Smooth muscle cell (in vitro differentiated cells): ENCODE measurements around the gene GRID2. TPM values are rescaled to one million over a fixed set of nuclear protein-coding genes. Genes with fewer than 3 reads are reported as not detected.
A peak's percentile ranks its signal among the peaks of the same experiment; 100 is the strongest.

Experiments used
- DNase-seq: peaks from one replicate; lab custom pipeline; 2025; ENCODE audit not compliant: unreplicated experiment; lab: John Stamatoyannopoulos, UW
- H2AFZ ChIP-seq: fragments of 200-600 bp; sonication (generic); 2 replicates; pipeline ENCODE4 v1.6.0; 2016; ENCODE audit warnings: antibody characterized with exemption, low read depth, mild to moderate bottlenecking
- H3F3A ChIP-seq: fragments of 200-600 bp; sonication (generic); 2 replicates; pipeline ENCODE4 v1.6.0; 2017; ENCODE audit warnings: antibody characterized with exemption, low read depth
- H3K27ac ChIP-seq: fragments of 200-600 bp; sonication (generic); 2 replicates; pipeline ENCODE4 v1.5.1; 2016; ENCODE audit warnings: low read depth, mild to moderate bottlenecking
- H3K27me3 ChIP-seq: fragments of 200-600 bp; sonication (generic); 2 replicates; pipeline ENCODE4 v1.6.1; 2016; ENCODE audit warnings: low read depth, mild to moderate bottlenecking
- H3K36me3 ChIP-seq: fragments of 200-600 bp; sonication (generic); 2 replicates; pipeline ENCODE4 v1.5.1; 2016; ENCODE audit warnings: low read depth
- H3K4me1 ChIP-seq: fragments of 200-600 bp; sonication (generic); 2 replicates; pipeline ENCODE4 v1.5.1; 2016; ENCODE audit warnings: low read depth
- H3K4me2 ChIP-seq: fragments of 200-600 bp; sonication (generic); 2 replicates; pipeline ENCODE4 v1.6.0; 2016; ENCODE audit warnings: mild to moderate bottlenecking
- H3K4me3 ChIP-seq: fragments of 200-600 bp; sonication (generic); 2 replicates; pipeline ENCODE4 v1.5.1; 2016; ENCODE audit warnings: mild to moderate bottlenecking
- H3K79me2 ChIP-seq: fragments of 200-600 bp; sonication (generic); 2 replicates; pipeline ENCODE4 v1.6.0; 2016; ENCODE audit warnings: low read depth, mild to moderate bottlenecking
- H3K9ac ChIP-seq: fragments of 200-600 bp; sonication (generic); 2 replicates; pipeline ENCODE4 v1.6.0; 2016; ENCODE audit warnings: low read depth
- H3K9me3 ChIP-seq: fragments of 200-600 bp; sonication (generic); replicated peaks from 2 replicates; pipeline ENCODE4 v1.5.1; 2016; ENCODE audit warnings: low read depth
- H4K20me1 ChIP-seq: fragments of 200-600 bp; sonication (generic); 2 replicates; pipeline ENCODE4 v1.6.0; 2016; ENCODE audit warnings: low read depth
- WGBS: methylation state at CpG from one replicate; pipeline ENCODE4 v1.1.7; 2016; ENCODE audit warnings: low lambda C conversion rate; 5-methylcytosine and 5-hydroxymethylcytosine counted together
- polyA plus RNA-seq: library from polyadenylated mRNA; unstranded; fragments of >200 nt; fragmentation: Nextera tagmentation; extraction: Ambion mirVana; gene quantifications from 2 replicates; pipeline ENCODE4 v1.2.1, GENCODE V29; 2016
- total RNA-seq: library from RNA; depleted of rRNA; stranded (reverse); fragments of >200 nt; gene quantifications from 2 replicates; pipeline ENCODE4 v1.2.3, GENCODE V29; 2014
- TF ChIP-seq, protein P1 (sequence below): fragments of 200-600 bp; sonication (generic); IDR thresholded peaks from 2 replicates; pipeline ENCODE4 v1.5.1; 2017; ENCODE audit warnings: borderline replicate concordance, mild to moderate bottlenecking, antibody characterized with exemption; ENCODE audit not compliant: insufficient read depth, poor library complexity, severe bottlenecking

The GRID2 gene
- total and polyA plus RNA-seq, 2 experiments from 2014 or later = 1.2 TPM; not detected in 1

GRCh38 chr4:93744961-93745360 is 1441.2 kb downstream of the GRID2 start:
- H3F3A ChIP-seq = no peaks in the 10 kb centered on the region
- H3K36me3 ChIP-seq = no peaks in the 10 kb centered on the region
- H3K4me2 ChIP-seq = peak overlapping the region; percentile 1
- 70% methylated on average over 2 of the region's 2 CpGs for WGBS
- H3K9me3 ChIP-seq = no peaks in the 10 kb centered on the region
- no peak for DNase-seq
- TF ChIP-seq, protein P1, sequence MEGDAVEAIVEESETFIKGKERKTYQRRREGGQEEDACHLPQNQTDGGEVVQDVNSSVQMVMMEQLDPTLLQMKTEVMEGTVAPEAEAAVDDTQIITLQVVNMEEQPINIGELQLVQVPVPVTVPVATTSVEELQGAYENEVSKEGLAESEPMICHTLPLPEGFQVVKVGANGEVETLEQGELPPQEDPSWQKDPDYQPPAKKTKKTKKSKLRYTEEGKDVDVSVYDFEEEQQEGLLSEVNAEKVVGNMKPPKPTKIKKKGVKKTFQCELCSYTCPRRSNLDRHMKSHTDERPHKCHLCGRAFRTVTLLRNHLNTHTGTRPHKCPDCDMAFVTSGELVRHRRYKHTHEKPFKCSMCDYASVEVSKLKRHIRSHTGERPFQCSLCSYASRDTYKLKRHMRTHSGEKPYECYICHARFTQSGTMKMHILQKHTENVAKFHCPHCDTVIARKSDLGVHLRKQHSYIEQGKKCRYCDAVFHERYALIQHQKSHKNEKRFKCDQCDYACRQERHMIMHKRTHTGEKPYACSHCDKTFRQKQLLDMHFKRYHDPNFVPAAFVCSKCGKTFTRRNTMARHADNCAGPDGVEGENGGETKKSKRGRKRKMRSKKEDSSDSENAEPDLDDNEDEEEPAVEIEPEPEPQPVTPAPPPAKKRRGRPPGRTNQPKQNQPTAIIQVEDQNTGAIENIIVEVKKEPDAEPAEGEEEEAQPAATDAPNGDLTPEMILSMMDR = no peak
- no peak overlapping the region for H3K9ac ChIP-seq
- no peaks in the 10 kb centered on the region for H4K20me1 ChIP-seq
- no peak overlapping the region for H3K27ac ChIP-seq
- H2AFZ ChIP-seq = peak overlapping the region; percentile 29
- H3K79me2 ChIP-seq = no peaks in the 10 kb centered on the region
- H3K4me3 ChIP-seq = no peak overlapping the region
- peaks cover 2% of the 10 kb centered on the region for H3K4me1 ChIP-seq
- H3K27me3 ChIP-seq = no peaks in the 10 kb centered on the region

DNA sequence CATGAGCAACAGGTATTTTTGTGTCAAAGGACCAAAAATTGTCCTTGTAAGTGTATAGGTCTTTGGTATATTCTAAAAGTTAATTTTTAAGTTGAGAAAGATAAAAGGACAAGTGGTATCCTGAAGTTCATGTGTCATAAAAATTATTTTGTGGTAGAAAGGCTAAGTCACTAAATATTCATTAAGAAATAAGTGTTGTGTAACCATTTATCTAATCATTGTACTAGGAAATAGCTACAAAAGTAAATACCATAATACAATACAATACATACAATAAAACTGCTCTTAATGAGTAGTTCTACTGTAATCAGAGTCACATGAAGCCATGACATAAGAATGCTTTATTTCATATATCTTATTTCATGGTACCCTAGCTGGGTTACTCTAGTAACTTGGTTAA is 1442.3 kb downstream of the GRID2 start:
- Histone ChIP-seq H3K27me3 (no peaks in the 10 kb centered on the region), H3K4me2 (peak overlapping the region; percentile 1), H3K9ac (no peak overlapping the region), H3K4me3 (no peak overlapping the region), H3K4me1 (peaks cover 2% of the 10 kb centered on the region), H2AFZ (no peak overlapping the region), H3K27ac (no peak overlapping the region), H3K79me2 (no peaks in the 10 kb centered on the region), H3K36me3 (no peaks in the 10 kb centered on the region), H3K9me3 (no peaks in the 10 kb centered on the region), H4K20me1 (no peaks in the 10 kb centered on the region), H3F3A (no peaks in the 10 kb centered on the region)
- TF ChIP-seq, protein P1 = no peak
- DNase-seq = no peak

DNA sequence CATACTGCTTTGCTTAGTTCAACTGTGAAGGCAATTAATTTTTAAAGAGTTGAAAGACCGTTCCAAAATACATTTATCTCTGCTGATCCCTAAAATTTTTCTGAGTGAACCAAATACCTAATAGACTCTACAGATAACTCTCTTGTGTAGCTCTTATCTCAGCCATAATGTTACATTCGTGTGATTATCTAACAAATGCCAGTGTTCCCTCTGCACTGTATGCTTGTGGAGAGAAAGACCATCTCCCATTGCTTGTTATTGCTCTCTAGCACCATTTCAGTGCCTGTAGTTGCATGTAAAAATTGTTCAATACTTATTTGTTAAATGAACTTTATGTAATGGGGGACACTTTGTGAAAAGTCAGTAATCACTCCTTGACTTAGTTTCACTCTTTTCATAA is 1443.5 kb downstream of the GRID2 start:
- Histone ChIP-seq H3K9me3 (no peaks in the 10 kb centered on the region), H3K4me2 (no peak overlapping the region), H4K20me1 (no peaks in the 10 kb centered on the region), H2AFZ (no peak overlapping the region), H3K36me3 (no peaks in the 10 kb centered on the region), H3K27ac (no peak overlapping the region), H3K4me3 (no peak overlapping the region), H3F3A (no peaks in the 10 kb centered on the region), H3K9ac (no peak overlapping the region), H3K79me2 (no peaks in the 10 kb centered on the region), H3K4me1 (peaks cover 2% of the 10 kb centered on the region), H3K27me3 (no peaks in the 10 kb centered on the region)
- DNase-seq = no peak
- WGBS = 41% methylated on average over 2 of the region's 2 CpGs
- TF ChIP-seq, protein P1 = no peak
